HepG2 (cell line): ENCODE measurements around the gene NFATC3. TPM values are rescaled to one million over a fixed set of nuclear protein-coding genes. Genes with fewer than 3 reads are reported as not detected.

ENCODE experiments used
- ATF6 ChIP-seq: sonication (generic); formaldehyde crosslinking; conservative IDR thresholded peaks from 2 replicates; pipeline ENCODE4 v1.4.0; 2020; ENCODE audit warnings: missing genetic modification reagents
- HOXA3 ChIP-seq: sonication (generic); formaldehyde crosslinking; IDR thresholded peaks from 2 replicates; pipeline ENCODE4 v1.5.0; 2020; ENCODE audit warnings: missing genetic modification reagents
- MXD4 ChIP-seq: IDR thresholded peaks from 2 replicates; pipeline ENCODE4 v1.6.1; 2016; ENCODE audit warnings: mild to moderate bottlenecking, missing biosample characterization, missing genetic modification reagents
- NFE2L2 ChIP-seq: fragments of 150-350 bp; IDR thresholded peaks from 2 replicates; pipeline ENCODE4 v1.6.1; 2014; ENCODE audit warnings: low read length
- PAWR ChIP-seq: sonication (generic); formaldehyde crosslinking; IDR thresholded peaks from 2 replicates; pipeline ENCODE4 v1.4.0; 2020; ENCODE audit warnings: missing genetic modification reagents, mild to moderate bottlenecking, borderline replicate concordance
- REL ChIP-seq: sonication (generic); formaldehyde crosslinking; conservative IDR thresholded peaks from 2 replicates; pipeline ENCODE4 v1.8.0; 2022; ENCODE audit warnings: mild to moderate bottlenecking, missing genetic modification reagents, moderate library complexity
- SIX4 ChIP-seq: sonication (generic); formaldehyde crosslinking; IDR thresholded peaks from 2 replicates; pipeline ENCODE4 v1.4.0; 2020; ENCODE audit warnings: missing genetic modification reagents
- ZNF574 ChIP-seq: sonication (generic); formaldehyde crosslinking; IDR thresholded peaks from 2 replicates; pipeline ENCODE4 v1.4.0; 2020; ENCODE audit warnings: missing genetic modification reagents
- ZNF75D ChIP-seq: sonication (generic); formaldehyde crosslinking; IDR thresholded peaks from 2 replicates; pipeline ENCODE4 v1.8.1; 2023; ENCODE audit warnings: missing genetic modification reagents, mild to moderate bottlenecking, borderline replicate concordance
- ZNF839 ChIP-seq: sonication (generic); formaldehyde crosslinking; IDR thresholded peaks from 2 replicates; pipeline ENCODE4 v1.4.0; 2020; ENCODE audit warnings: missing genetic modification reagents, mild to moderate bottlenecking, borderline replicate concordance
- ZSCAN21 ChIP-seq: sonication (generic); formaldehyde crosslinking; IDR thresholded peaks from 2 replicates; pipeline ENCODE4 v1.8.0; 2022; ENCODE audit warnings: mild to moderate bottlenecking, missing genetic modification reagents, moderate library complexity, borderline replicate concordance
- polyA plus RNA-seq, 8 experiments: library from polyadenylated mRNA; depleted of rRNA in 3 of 8; stranded (reverse) in 7 of 8; unstranded in 1 of 8; fragments of >200 nt; fragmentation: Illumina TruSeq in 4 of 8; extraction: Trizol in 4 of 8; gene quantifications; 2 replicates each; pipeline versions ENCODE4 v1.2.1 to v1.2.3, GENCODE V29; 2011 to 2016; ENCODE audit warnings: low read depth in 4 of 8, missing spikeins in 1 of 8, mixed read lengths in 1 of 8; ENCODE audit not compliant: insufficient read depth in 1 of 8
- total RNA-seq, 5 experiments: library from RNA; depleted of rRNA; stranded (reverse); fragments of >200 nt; fragmentation: Illumina TruSeq; extraction: Trizol; gene quantifications; 2 replicates each; pipeline ENCODE4 v1.2.3, GENCODE V29; 2016; ENCODE audit warnings: low read depth in 1 of 5
- TF ChIP-seq, protein P1 (sequence below), 2 experiments: sonication (generic) in 1 of 2; formaldehyde crosslinking in 1 of 2; IDR thresholded peaks; 2 replicates each; pipeline versions ENCODE4 v1.6.1 to v1.9.0; 2014 to 2022; ENCODE audit warnings: antibody characterized with exemption in 1 of 2, borderline replicate concordance in 1 of 2, inconsistent platforms in 1 of 2, low read depth in 1 of 2, missing genetic modification reagents in 1 of 2
- TF ChIP-seq, protein P2 (sequence below): sonication (generic); formaldehyde crosslinking; IDR thresholded peaks from 2 replicates; pipeline ENCODE4 v1.5.1; 2020; ENCODE audit warnings: mild to moderate bottlenecking, missing genetic modification reagents, borderline replicate concordance

NFATC3 gene
- total and polyA plus RNA-seq, 2 of the 13 experiments (the other 11 are each of a cell fraction or from before 2014, with no cell fraction given): 52.6 to 62.7 TPM

DNA sequence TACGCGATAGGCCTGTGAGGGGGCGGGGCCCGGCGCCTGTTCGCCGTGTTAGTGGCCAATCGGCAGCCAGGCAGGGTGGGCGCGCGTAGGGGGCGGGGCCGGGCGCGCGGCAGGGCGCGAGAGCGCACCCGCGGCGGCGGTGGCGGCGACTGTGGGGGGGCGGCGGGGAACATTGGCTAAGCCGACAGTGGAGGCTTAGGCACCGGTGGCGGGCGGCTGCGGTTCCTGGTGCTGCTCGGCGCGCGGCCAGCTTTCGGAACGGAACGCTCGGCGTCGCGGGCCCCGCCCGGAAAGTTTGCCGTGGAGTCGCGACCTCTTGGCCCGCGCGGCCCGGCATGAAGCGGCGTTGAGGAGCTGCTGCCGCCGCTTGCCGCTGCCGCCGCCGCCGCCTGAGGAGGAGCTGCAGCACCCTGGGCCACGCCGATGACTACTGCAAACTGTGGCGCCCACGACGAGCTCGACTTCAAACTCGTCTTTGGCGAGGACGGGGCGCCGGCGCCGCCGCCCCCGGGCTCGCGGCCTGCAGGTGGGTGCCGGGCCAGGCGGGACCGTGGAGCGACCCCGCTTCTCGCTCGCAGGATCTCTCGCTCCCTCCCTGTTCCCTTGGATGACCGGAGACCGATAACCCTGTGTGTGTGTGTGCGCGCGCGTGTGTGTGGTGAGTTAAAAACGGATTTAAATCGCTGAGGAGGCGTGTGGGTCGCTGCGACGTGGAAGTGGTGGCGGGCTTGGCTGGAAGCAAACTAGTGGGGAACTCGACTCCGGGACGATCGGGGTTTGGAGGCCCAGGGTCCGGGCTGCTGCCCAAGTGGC, at the start of gene NFATC3 (continued):
- TF ChIP-seq, protein P1, sequence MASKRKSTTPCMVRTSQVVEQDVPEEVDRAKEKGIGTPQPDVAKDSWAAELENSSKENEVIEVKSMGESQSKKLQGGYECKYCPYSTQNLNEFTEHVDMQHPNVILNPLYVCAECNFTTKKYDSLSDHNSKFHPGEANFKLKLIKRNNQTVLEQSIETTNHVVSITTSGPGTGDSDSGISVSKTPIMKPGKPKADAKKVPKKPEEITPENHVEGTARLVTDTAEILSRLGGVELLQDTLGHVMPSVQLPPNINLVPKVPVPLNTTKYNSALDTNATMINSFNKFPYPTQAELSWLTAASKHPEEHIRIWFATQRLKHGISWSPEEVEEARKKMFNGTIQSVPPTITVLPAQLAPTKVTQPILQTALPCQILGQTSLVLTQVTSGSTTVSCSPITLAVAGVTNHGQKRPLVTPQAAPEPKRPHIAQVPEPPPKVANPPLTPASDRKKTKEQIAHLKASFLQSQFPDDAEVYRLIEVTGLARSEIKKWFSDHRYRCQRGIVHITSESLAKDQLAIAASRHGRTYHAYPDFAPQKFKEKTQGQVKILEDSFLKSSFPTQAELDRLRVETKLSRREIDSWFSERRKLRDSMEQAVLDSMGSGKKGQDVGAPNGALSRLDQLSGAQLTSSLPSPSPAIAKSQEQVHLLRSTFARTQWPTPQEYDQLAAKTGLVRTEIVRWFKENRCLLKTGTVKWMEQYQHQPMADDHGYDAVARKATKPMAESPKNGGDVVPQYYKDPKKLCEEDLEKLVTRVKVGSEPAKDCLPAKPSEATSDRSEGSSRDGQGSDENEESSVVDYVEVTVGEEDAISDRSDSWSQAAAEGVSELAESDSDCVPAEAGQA (IDR thresholded peaks at IDR 0.05; ENCODE audit: low read depth): no peak; the same call in 1 of the 2 replicates
- TF ChIP-seq, protein P1 (CRISPR knock-in tag; IDR thresholded peaks at IDR 0.05; ENCODE audit: borderline replicate concordance): no peak
- TF ChIP-seq REL (CRISPR knock-in tag): no peak; the same call in 1 of the 2 replicates
- TF ChIP-seq, protein P2, sequence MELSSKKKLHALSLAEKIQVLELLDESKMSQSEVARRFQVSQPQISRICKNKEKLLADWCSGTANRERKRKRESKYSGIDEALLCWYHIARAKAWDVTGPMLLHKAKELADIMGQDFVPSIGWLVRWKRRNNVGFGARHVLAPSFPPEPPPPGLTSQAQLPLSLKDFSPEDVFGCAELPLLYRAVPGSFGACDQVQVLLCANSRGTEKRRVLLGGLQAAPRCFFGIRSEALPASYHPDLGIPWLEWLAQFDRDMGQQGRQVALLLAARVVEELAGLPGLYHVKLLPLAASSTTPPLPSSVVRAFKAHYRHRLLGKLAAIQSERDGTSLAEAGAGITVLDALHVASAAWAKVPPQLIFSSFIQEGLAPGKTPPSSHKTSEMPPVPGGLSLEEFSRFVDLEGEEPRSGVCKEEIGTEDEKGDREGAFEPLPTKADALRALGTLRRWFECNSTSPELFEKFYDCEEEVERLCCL (CRISPR knock-in tag): peak; percentile 47; the same call in 1 of the 2 replicates
- no peak for TF ChIP-seq SIX4 (CRISPR knock-in tag)
- TF ChIP-seq ZSCAN21 (CRISPR knock-in tag): peak; percentile 53
- peak; percentile 48; the same call in 1 of the 2 replicates for TF ChIP-seq HOXA3 (CRISPR knock-in tag)
- TF ChIP-seq ZNF839: no peak
- TF ChIP-seq MXD4 (CRISPR knock-in tag): peak; percentile 62; the same call in 1 of the 2 replicates
- no peak for TF ChIP-seq ZNF75D (CRISPR knock-in tag)
- no peak for TF ChIP-seq PAWR
- no peak for TF ChIP-seq NFE2L2
- peak; percentile 62 for TF ChIP-seq ZNF574
- no peak for TF ChIP-seq ATF6 (CRISPR knock-in tag)
